NCI-H2227 (cell line): ENCODE measurements around the gene ZBTB1.
A peak's percentile ranks its signal among the peaks of the same experiment; 100 is the strongest.
"Not testable (repeated sequence)": the region's sequence is repeated elsewhere in the genome, so short reads cannot be mapped to it uniquely, and the experiment has no call there.

Experiments used
- DNase-seq: peaks from one replicate; lab custom pipeline; 2025; ENCODE audit not compliant: unreplicated experiment; lab: John Stamatoyannopoulos, UW

The ZBTB1 gene

DNA sequence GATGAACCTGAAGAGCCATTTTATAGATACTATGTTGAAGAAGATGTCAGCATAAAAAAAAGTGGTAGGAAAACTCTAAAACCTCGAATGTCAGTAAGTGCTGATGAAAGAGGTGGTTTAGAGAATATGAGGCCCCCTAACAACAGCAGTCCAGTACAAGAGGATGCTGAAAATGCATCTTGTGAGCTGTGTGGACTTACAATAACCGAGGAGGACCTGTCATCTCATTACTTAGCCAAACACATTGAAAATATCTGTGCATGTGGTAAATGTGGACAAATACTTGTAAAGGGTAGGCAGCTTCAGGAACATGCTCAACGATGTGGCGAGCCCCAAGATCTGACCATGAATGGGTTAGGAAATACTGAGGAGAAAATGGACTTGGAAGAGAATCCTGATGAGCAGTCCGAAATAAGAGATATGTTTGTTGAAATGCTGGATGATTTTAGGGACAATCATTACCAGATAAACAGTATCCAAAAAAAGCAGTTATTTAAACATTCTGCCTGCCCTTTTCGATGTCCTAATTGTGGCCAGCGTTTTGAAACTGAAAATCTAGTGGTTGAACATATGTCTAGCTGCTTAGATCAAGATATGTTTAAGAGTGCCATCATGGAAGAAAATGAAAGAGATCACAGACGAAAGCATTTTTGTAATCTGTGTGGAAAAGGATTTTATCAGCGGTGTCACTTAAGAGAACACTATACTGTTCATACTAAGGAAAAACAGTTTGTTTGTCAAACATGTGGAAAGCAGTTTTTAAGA, 18.2 kb downstream of the ZBTB1 start:
- no peak for DNase-seq

DNA sequence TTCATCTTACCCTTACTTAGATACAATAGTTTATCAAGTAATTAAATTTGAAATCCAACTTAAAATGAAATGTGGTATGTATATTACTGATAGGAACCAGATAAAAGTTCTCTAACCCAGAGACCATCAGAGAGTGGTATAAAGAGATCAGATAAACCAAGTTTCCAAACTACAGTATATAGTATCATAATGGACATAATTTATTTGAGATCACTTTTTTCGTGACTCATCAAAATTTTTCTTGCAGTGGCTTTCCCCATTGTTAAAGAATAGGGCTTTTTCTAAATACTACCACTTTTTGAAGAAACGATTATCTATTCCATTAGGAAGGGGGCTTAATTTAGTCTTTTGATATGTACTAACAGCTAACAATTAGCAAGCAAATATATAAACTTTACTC, 20.8 kb downstream of the ZBTB1 start:
- DNase-seq, result no peak

DNA sequence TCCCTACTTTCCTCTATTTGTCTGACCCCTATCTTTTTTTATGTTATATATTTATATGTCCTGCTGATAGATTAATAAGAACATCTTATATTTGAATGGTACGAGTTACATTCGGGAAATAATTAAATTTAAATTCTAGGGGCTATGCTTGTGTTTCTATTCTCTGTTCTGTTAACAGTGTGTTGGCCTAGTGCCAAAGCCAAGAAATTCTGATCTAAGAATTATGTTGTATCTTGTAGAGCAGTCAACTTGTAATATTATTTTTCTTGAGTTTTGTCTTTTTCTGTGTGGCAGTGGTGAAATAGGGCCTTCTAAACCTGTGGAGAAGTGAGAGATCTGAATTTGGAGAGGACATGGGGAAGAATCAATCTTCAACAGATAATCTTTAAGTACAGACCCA, 27.0 kb downstream of the ZBTB1 start:
- no peak for DNase-seq

DNA sequence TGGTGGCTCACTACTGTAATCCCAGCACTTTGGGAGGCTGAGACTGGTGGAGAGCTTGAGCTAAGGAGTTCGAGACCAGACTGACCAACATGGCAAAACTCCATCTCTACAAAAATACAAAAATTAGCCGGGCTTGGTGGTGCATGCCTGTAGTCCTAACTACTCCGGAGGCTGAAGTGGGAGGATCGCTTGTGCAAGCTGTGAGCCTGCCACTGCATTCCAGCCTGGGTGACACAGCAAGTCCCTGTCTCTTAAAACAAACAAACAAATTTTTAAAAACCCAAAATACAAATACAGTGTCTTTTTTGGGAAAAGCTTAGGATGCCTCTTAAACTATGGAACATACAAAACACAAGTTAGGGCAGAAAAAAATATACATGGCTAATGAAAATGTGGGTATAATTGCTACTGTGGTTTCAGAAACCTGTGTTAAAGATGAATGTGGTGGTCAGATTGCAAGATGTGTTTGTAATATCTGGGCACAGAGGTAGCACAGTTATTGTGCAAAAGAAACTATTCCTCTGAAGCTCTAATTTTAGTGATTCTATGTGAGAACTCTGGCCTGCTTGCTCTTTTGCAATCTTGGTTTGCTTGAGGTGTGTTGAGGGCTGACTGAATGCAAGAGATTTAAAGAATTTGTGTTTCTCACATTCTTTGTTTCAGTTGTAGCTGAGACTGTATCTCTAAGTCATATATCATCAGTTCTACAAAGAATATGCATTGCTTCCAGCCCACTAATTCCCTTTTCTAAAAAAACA, 32.1 kb downstream of the ZBTB1 start:
- DNase-seq, result no peak

DNA sequence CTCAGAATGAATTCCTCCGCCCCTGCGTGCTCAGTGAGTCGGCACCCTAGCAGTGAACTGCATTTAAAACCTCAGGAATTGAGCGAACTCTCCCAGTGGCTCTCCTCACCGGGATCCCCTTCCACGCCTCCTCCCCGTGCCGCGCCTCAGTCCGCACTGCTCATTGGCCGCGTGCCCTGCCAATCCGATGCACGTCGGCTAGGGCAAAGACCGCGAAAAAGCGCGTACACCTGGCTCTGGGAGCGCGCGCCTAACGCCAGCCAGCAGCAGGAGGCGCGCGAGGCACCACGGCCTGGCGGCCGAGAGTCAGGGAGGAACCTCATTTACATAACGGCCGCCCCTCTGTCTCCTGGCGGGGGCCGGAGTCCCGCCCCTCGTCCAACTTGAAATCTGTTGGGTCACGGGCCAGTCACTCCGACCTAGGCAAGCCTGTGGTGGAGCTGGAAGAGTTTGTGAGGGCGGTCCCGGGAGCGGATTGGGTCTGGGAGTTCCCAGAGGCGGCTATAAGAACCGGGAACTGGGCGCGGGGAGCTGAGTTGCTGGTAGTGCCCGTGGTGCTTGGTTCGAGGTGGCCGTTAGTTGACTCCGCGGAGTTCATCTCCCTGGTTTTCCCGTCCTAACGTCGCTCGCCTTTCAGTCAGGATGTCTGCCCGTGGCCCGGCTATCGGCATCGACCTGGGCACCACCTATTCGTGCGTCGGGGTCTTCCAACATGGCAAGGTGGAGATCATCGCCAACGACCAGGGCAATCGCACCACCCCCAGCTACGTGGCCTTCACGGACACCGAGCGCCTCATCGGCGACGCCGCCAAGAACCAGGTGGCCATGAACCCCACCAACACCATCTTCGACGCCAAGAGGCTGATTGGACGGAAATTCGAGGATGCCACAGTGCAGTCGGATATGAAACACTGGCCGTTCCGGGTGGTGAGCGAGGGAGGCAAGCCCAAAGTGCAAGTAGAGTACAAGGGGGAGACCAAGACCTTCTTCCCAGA, 35.9 kb downstream of the ZBTB1 start, which contains the start of gene HSPA2:
HSPA2 (plus strand) TSS at position 534 of the 995 bp plus-strand sequence; CDS start at position 643, 109 bp downstream.
- peak; percentile 79 for DNase-seq

- DNase-seq, result no peak
These were observed 36.8 kb downstream of the ZBTB1 start for GRCh38 chr14:64541261-64541971.

GRCh38 chr14:64541972-64542835, 37.6 kb downstream of the ZBTB1 start:
- no peak for DNase-seq

DNA sequence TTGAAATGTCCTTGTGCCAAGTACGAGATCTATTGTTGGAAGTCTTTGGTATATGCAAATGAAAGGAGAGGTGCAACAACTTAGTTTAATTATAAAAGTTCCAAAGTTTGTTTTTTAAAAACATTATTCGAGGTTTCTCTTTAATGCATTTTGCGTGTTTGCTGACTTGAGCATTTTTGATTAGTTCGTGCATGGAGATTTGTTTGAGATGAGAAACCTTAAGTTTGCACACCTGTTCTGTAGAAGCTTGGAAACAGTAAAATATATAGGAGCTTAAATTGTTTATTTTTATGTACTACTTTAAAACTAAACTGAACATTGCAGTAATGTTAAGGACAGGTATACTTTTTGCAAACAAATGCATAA, 38.2 kb downstream of the ZBTB1 start:
- no peak for DNase-seq

GRCh38 chr14:64544607-64545312, 40.2 kb downstream of the ZBTB1 start:
- DNase-seq, result no peak

DNA sequence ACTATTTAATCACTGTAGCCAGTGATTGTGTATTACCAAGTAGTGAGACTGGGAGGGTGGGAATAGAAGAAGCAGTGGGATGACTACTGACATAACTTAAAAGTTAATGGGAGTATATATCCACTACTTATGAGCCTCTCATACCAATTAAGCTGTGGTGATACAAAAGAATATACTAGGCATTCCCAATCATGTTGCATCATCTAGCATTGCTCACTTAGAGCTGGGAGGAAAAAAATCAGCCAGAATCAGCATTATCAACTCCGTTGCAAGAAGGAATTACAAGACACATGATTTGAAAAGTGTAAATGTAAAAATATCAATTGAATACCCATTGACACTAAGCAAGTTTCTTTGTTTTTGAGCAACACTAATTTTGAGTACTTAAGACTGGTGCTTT, 44.4 kb downstream of the ZBTB1 start:
- no peak for DNase-seq

- peak; percentile 51 for DNase-seq
These were observed 45.4 kb downstream of the ZBTB1 start, which contains the start of gene PPP1R36 for GRCh38 chr14:64549791-64550620. TSS of gene PPP1R36 (plus strand) at chr14:64549961. CDS start at chr14:64549998, 37 bp downstream.

- DNase-seq, result no peak
These were observed 46.2 kb downstream of the ZBTB1 start for GRCh38 chr14:64550621-64551333.

DNA sequence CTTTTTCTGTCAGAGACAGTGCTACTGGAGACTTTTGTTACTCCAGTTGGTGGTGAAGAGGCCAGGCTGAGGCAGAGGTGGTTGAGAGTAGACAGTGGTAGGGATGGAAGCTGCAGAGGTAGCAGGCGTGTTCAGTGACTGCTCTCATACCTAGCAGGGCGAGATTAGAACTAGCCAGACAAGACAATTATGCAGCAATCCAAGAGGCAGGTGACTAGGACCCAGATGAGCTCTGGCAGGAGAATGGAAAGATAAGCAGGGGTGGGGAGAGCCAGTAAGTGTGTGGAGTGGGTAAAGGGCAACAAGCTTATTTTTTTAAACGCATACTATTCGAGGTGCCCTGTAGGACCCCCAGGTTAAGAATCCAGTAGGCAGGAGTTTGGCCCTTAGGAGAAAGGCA, 50.0 kb downstream of the ZBTB1 start:
- no peak for DNase-seq

DNA sequence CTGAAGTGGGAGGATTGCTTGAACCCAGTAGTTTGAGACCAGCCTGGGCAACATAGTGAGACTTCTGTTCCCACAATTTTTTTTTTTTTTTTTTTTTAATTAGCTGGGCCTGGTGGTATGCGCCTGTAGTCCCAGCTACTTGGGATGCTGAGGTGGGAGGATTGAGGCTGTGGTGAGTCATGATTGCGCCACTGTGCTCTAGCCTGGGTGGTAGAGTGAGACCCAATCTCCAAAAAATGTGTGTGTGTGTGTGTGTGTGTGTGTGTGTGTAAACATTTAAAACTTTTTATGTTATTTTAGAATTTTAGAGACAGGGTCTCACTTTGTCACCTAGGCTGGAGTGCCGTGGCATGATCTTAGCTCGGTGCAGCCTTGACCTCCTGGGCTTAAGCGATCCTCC, 52.0 kb downstream of the ZBTB1 start:
- no peak for DNase-seq

- not testable (repeated sequence) for DNase-seq
These were observed 53.6 kb downstream of the ZBTB1 start for GRCh38 chr14:64558216-64558615.

- DNase-seq, result no peak
These were observed 57.1 kb downstream of the ZBTB1 start for GRCh38 chr14:64561631-64562030.

GRCh38 chr14:64562436-64562835, 57.9 kb downstream of the ZBTB1 start:
- DNase-seq, result no peak
